ENCODE data around the gene CD81. TPM values are rescaled to one million over a fixed set of nuclear protein-coding genes. Genes with fewer than 3 reads are reported as not detected.

CD81 gene
- total RNA-seq, 1 experiment from 2014 or later: 296 TPM

GRCh38 chr11:2421226-2421994, 44.3 kb downstream of the CD81 start:
- TF ChIP-seq FOSL1 (IDR thresholded peaks at IDR 0.05; ENCODE audit: low read depth) (no peak), RAD21 (IDR thresholded peaks at IDR 0.05; ENCODE audit: low read depth) (no peak), POLR2A (IDR thresholded peaks at IDR 0.05; ENCODE audit: borderline replicate concordance, extremely low read depth, insufficient read depth, insufficient read length) (no peak), ZBTB33 (IDR thresholded peaks at IDR 0.05; ENCODE audit: extremely low read depth, insufficient replicate concordance, low read length) (no peak), REST (IDR thresholded peaks at IDR 0.05; ENCODE audit: low read depth) (no peak), ZFX (IDR thresholded peaks at IDR 0.05) (no peak), SIN3A (IDR thresholded peaks at IDR 0.05; ENCODE audit: low read depth) (no peak), ELF1 (IDR thresholded peaks at IDR 0.05; ENCODE audit: borderline replicate concordance, low read depth) (no peak), CEBPB (IDR thresholded peaks at IDR 0.05; ENCODE audit: low read depth) (no peak)
- no peaks in the 10 kb centered on the region for H3K36me3 ChIP-seq (ENCODE audit: control insufficient read depth in 1 of 2, insufficient read depth in 2 of 2, low read length in 2 of 2)
- H4K20me1 ChIP-seq (ENCODE audit: insufficient read depth): no peaks in the 10 kb centered on the region
- no peaks in the 10 kb centered on the region for H3K9me3 ChIP-seq (ENCODE audit: control insufficient read depth in 1 of 2, insufficient read depth in 1 of 2, low read depth in 1 of 2, low read length in 2 of 2)
- H3K79me2 ChIP-seq (ENCODE audit: insufficient read depth, low read length): no peaks in the 10 kb centered on the region
- H3K9ac ChIP-seq (ENCODE audit: low read length): no peak overlapping the region
- H3K4me2 ChIP-seq (ENCODE audit: low read length): no peak overlapping the region; the same call in 1 of the 2 replicates
- no peak overlapping the region for H3K4me3 ChIP-seq (replicated peaks in 1 of 2; ENCODE audit: low read depth in 1 of 2, low read length in 2 of 2)
- peaks cover 0 to 13% of the 10 kb centered on the region in 2 experiments; a peak in 2 of 4 replicates for H3K4me1 ChIP-seq (ENCODE audit: control insufficient read depth in 1 of 2, insufficient read depth in 2 of 2, low read length in 2 of 2)
- RAD21 ChIA-PET (ENCODE audit: low non-redundant PET in 1 of 2, low total read pairs in 2 of 2, uncharacterized antibody in 2 of 2, unreplicated experiment in 2 of 2): interaction anchor here (0.6 to 3.7 kb wide), 9 partner anchors 21 to 481 kb away, joined by 3 to 56 read pairs (median 4); partner anchors contain the start of gene TSSC4 (in 1 of the 2)
- no peak overlapping the region for H2AFZ ChIP-seq (ENCODE audit: low read depth, low read length, poor library complexity, severe bottlenecking)
- no TSS peak for BruUV-seq (replicated peaks)
- intact Hi-C loops (cut with micrococcal nuclease): no loop called here
- ATAC-seq (peak; percentile 8), DNase-seq (ENCODE audit: low read depth, low spot score) (no peak)
- POLR2A ChIA-PET: interaction anchor here (1.0 to 1.4 kb wide), 2 partner anchors 44 to 115 kb away, joined by 3 read pairs; no protein-coding TSS in a partner anchor
- no peak overlapping the region for H3K27ac ChIP-seq (ENCODE audit: low read depth, low read length)
- H3K9me2 ChIP-seq (ENCODE audit: insufficient read depth): no peaks in the 10 kb centered on the region
- no peaks in the 10 kb centered on the region for H3K27me3 ChIP-seq (ENCODE audit: insufficient read depth, low read length)
- CTCF ChIA-PET: interaction anchor here (0.6 to 5.5 kb wide), 22 partner anchors 20 to 508 kb away, joined by 3 to 225 read pairs (median 4); partner anchors contain the start of genes C11orf21, CD81, PHLDA2 and TSPAN32

Data from HCT116 (cell line).